ENCODE measurements around the gene TRMT112. TPM values are rescaled to one million over a fixed set of nuclear protein-coding genes. Genes with fewer than 3 reads are reported as not detected.

The TRMT112 gene
- total RNA-seq, 2 experiments from 2014 or later, result 282 to 293 TPM

DNA sequence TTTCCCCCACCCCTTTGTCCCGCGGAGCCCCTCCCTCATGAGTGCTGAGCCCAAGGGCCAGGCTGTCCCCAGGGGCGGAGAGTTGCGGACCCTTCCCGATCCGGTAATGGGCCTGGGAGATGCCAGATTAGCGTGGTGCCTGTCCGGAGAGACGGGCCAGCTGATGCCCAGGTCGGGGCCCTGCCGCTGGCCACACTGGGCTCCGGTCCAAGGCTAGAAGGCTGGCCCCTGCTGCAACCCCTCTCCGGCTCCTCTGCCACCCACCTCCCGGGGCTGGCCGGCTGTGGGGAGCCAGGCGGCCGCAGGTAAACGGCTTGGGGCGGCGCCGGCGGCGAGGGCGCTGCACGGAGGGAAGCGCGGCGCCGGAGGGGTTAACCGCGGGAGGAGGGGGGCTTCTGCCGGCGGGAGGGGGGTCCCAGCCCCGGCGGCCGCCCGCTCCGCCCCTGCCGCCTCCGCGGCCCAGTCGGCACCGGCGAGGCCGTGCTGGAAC lies 26.1 kb downstream of the TRMT112 start, which contains the start of gene KCNK4:
TSS of gene KCNK4 (plus strand) at position 41 of the 490 bp plus-strand sequence. CDS start 1,717 bp downstream, outside the sequence.
- POLR2A ChIA-PET, result no interaction called here
- CTCF ChIA-PET, result interaction anchor here (2.3 to 4.6 kb wide), 2 partner anchors 10 to 13 kb away, joined by 8 to 26 read pairs; no protein-coding TSS in a partner anchor

DNA sequence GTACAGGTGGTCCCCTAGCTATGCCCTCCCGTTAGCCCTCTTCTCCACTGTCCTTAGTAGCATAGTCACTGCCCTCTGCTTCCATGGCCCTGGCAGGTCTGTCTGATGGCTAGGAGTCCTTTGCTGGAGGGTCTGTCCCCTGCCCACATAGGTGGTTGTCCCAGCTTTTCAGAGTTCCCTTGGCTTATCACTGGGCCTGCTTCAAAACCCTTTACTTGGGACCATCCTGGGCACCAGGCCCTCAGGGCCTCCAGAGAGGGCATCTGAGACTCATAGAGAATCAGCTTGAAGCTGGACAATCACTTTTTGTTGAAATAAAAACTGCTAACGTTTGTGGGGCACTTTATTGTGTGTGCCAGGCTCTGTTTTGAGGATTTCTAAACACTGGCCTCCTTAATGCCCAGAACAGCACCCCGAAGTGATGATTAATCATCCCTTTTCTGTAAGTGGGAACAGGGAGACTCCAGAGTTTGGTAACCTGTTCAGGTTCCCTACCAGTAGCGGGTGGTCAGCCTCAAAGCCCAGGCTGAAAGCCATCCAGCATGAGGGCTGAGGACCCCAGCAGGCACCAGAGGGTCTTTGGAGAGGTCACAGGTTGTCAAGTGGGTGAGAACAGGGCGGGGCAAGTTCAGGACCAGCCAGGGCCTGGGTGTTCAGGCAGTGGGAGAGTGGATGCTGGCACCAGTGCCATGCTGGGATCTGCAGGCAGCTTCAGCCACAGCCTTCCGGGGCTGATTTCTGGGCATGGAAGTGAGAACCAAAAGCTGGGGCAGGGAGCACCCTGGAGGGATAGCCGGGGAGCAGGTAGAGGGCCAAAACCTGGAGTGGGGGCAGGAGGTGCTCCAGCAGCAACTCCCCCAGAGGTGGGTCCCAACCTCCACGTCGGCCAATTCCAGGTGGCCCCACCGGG lies 26.8 kb downstream of the TRMT112 start:
- ChIA-PET CTCF (interaction anchor here (1.3 to 4.6 kb wide), 4 partner anchors 10 to 40 kb away, joined by 4 to 26 read pairs (median 8); partner anchors contain the start of genes CATSPERZ and PLCB3), POLR2A (interaction anchor here (1.2 kb wide), 1 partner anchor 84 kb away, joined by 3 read pairs; the partner anchor contains the start of gene FERMT3)

DNA sequence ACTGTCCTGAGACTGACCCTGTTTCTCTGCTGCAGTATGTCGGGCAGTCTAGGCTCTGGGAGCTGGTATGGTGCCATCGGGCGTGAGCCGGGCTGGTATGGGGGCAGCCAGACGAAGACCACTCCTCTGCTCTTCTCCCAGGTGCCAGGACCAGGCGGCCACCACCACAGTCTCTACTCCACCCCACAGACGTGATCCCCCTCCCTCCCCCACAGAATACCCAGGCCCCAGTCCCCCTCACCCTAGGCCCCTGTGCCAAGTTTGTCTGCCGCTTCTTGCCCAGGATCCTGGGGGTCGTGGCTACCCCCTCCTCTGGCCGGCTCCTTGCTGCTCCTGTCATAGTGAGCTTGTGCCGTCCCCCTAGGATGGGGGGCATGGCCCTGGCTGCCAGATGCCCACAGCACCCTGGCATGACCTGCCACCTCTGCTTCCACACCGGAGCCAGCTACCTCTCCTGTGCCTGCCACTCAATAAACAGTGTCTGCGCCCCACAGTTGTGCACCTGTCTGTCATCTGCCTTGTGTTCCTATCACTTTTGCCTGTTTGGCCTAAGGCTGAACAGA lies 28.3 kb downstream of the TRMT112 start:
- POLR2A ChIA-PET, result interaction anchor here (1.2 kb wide), 1 partner anchor 82 kb away, joined by 3 read pairs; the partner anchor contains the start of gene FERMT3
- CTCF ChIA-PET, result interaction anchor here (0.5 to 2.5 kb wide), 6 partner anchors 12 to 600 kb away, joined by 3 to 11 read pairs (median 6); partner anchors contain the start of genes CATSPERZ and PLCB3

DNA sequence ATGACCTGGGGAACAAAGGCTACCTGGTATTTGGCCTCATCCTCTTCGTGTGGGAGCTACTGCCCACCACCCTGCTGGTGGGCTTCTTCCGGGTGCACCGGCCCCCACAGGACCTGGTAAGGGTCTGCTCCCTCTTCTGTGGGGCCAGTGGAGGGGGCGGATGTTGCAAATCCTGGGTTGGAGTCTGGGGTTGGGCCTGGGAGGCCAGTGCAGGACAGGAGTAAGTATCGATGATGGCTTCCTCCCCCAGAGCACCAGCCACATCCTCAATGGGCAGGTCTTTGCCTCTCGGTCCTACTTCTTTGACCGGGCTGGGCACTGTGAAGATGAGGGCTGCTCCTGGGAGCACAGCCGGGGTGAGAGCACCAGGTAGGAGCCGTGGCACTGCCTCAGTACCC lies 29.0 kb downstream of the TRMT112 start:
- CTCF ChIA-PET, result interaction anchor here (0.6 to 2.5 kb wide), 3 partner anchors 13 to 21 kb away, joined by 3 to 11 read pairs (median 3); no protein-coding TSS in a partner anchor

DNA sequence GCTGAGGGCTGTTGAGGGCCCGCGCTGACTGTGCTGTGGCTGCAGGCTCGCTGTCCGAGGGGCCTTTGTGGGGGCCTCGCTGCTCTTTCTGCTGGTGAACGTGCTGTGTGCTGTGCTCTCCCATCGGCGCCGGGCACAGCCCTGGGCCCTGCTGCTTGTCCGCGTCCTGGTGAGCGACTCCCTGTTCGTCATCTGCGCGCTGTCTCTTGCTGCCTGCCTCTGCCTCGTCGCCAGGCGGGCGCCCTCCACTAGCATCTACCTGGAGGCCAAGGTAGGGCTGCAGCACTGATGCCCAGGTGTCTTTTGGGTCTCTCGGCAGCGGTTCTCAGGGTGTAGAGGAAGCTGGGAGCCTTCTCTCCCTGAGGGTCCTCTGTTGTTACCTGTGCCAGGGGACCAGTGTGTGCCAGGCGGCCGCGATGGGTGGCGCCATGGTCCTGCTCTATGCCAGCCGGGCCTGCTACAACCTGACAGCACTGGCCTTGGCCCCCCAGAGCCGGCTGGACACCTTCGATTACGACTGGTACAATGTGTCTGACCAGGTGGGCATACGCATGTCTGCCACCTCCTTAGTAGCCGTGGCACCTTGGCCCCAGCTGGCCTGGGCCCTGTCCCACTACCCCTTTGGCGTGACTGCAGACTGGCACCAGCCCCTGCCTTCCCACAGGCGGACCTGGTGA lies 29.5 kb downstream of the TRMT112 start:
- ChIA-PET CTCF (interaction anchor here (0.7 to 2.5 kb wide), 3 partner anchors 13 to 17 kb away, joined by 3 to 11 read pairs (median 4); no protein-coding TSS in a partner anchor), POLR2A (no interaction called here)

More for the DNA sequence above, 29.0 kb downstream of the TRMT112 start:
- POLR2A ChIA-PET, result no interaction called here

DNA sequence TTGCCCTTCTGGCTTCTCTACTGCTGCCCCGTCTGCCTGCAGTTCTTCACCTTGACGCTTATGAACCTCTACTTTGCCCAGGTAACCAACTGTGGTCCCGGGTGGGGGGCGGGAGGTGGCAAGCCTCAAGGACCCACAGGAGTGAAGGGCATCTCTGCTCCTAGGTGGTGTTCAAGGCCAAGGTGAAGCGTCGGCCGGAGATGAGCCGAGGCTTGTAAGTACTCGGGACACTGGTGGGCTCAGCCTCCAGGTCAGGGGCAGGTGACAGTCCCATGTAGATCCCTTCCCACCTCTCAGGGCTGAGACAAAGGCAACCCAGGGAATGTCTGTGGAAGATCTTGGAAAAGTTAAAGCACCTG lies 30.6 kb downstream of the TRMT112 start:
- ChIA-PET POLR2A (no interaction called here), CTCF (interaction anchor here (0.9 to 2.5 kb wide), 3 partner anchors 14 to 18 kb away, joined by 3 to 11 read pairs (median 4); no protein-coding TSS in a partner anchor)

DNA sequence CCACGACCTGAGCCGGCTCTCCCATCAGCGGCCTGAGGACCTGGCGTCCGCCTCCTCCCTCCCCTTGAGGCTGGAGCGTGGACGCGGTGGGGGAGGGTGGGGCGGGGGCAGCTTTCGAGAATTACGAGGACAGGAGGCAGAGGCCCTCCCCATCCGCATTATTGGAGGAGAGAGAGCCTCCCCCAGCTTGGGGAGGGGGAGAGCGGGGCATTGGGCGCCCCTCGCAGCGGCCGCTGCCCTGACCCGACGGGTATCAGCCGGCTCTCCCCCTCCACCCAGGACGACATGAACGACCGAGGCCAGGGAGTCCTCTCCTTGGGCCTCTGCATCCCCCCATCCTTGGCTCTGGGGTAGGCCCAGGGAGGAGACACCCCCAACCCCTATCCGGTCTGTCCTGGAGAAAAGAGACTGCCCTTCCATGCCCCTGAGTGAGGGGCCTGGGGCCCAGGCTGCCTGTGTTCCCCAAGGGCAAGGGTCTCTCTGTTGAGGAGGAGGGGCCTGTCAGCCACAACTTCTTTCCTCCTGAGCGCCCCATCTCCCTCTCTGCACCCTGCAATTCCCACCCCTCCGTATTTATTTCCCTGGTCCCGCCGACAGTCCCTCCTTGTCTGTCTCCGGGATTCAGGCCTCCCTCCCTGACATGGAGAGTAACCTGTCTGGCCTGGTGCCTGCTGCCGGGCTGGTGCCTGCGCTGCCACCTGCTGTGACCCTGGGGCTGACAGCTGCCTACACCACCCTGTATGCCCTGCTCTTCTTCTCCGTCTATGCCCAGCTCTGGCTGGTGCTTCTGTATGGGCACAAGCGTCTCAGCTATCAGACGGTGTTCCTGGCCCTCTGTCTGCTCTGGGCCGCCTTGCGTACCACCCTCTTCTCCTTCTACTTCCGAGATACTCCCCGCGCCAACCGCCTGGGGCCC lies 31.2 kb downstream of the TRMT112 start:
- ChIA-PET POLR2A (interaction anchor here (0.9 to 3.3 kb wide), 2 partner anchors 16 to 18 kb away, joined by 3 to 20 read pairs; no protein-coding TSS in a partner anchor), CTCF (interaction anchor here (0.9 to 3.4 kb wide), 5 partner anchors 15 to 35 kb away, joined by 3 to 26 read pairs (median 8); partner anchors contain the start of genes CATSPERZ and PLCB3)

DNA sequence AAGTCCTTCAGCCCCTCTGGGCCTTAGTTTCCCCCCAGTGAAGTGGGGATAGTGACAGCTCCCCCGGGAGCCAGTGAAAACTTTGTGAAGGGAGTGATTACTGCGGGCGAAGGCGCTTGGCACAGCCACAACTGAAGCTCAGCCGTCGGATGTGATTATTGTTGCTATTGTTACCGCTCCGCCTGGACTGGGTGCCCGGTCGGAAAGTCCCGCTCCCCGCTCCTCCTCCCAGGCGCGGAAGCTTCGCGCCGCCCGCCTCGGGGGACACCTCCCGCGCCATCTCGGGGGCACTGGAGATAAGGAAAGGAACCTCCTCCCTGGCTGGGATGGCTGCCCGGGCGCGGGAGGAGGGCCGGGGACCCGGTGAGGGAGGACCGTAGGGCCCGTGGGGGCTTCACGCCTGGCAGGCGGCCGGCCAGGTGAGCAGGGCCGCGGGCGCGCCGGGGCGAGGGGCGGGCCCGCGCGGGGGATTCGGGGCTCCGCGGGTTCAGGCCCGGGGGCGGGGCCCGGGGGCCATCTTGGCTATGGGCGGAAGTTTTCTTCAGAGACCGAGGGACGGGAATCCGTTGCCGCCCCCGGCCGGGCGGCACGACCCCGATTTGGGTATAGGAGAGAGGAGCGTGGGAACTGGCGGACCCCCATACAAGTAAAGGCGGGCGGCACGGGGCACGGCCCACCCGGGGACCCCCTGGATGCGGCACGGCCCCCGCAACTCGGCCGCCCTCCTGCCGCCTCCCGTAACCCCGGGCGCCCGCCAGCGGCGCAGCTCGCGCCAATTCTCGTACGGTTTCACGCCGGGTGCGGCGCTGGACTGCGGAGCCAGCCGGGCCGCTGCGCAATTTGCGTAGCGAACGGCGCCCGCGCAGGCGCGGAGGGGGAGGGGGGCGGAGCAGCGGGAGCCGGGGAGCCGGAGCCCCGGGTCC lies 32.1 kb downstream of the TRMT112 start, which contains the start of gene GPR137:
TSS of gene GPR137 (plus strand) at position 887 of the 923 bp plus-strand sequence. CDS start 677 bp downstream, outside the sequence.
- ChIA-PET CTCF (interaction anchor here (1.7 to 3.4 kb wide), 3 partner anchors 16 to 34 kb away, joined by 8 to 26 read pairs (median 15); partner anchors contain the start of genes CATSPERZ and PLCB3), POLR2A (interaction anchor here (0.6 to 3.3 kb wide), 8 partner anchors 15 to 1444 kb away, joined by 3 to 20 read pairs (median 4); partner anchors contain the start of genes CATSPERZ, FERMT3, FKBP2 and TRMT112)

DNA sequence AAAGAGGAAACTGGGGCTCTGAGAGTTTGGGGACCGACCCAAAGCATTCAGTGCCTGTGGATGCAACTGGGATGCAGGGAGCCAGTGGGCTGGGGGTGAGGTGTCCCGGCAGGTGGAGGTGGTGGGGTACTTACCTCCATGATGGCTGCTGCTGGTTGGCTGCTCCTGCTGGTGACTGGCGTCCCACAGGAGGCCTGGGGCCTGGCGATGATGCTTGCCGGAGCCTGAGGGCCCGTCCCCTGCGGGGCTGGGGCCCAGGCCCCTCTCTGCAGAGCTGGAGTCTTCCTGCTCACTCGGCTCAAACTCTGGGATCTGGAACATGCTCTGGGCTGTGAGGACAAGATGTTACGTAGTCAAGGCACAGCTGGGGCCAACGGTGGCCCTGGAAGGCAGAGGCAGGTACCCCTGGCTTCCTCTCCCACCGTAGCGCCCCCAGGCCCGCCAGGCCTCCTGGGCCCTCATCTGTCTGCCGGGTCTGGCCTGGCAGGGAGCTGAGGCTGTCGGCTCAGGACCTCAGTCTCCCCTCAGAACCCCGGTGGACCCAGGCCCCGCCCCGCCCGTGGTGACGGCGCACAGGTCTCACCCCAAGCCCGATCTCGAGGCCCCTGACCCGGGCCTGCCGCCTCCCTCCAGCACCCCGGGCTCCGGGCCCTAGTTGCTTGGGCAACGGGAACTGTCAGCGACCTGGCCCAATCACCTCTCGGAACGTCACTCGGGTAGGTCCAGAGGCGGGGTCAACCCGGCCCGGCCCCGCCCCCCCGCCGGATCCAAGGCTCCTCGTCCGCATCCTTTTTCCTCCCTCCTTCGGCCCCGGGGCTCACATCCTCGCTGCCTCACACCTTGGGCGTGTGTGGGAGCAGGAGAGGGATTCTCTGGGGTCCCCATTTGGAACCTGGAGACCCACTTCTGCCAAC lies 33.1 kb downstream of the TRMT112 start, which contains the start of gene BAD:
TSS of gene BAD (minus strand) at position 618 of the 914 bp plus-strand sequence. CDS start at position 321, 297 bp downstream.
- ChIA-PET POLR2A (interaction anchor here (0.7 to 3.3 kb wide), 6 partner anchors 14 to 78 kb away, joined by 3 to 20 read pairs (median 4); partner anchors contain the start of genes CATSPERZ, FERMT3, FKBP2 and TRMT112), CTCF (interaction anchor here (0.6 to 3.4 kb wide), 6 partner anchors 11 to 33 kb away, joined by 3 to 26 read pairs (median 6); partner anchors contain the start of genes CATSPERZ and PLCB3)

DNA sequence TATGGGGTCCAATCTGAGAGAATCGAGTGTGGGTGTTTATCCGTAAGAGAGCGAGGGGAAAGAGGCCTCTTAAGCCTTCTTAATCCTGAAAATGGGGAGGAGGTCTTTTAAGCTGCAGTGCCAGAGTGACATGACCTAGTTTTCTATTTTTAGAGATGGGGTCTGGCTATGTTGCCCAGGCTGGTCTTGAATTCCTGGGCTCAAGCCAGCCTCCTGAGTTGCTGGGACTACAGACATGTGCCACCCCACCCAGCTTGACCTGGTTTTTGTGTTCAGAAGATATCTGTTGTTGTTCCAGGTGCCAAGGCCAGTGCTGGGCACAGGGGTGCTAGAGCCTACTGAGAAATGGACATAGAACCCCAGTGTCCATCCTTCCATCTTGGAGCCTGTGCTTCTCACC lies 34.3 kb downstream of the TRMT112 start:
- ChIA-PET CTCF (interaction anchor here (1.0 to 3.4 kb wide), 4 partner anchors 11 to 32 kb away, joined by 3 to 26 read pairs (median 6); partner anchors contain the start of gene PLCB3), POLR2A (interaction anchor here (3.3 kb wide), 1 partner anchor 13 kb away, joined by 20 read pairs; no protein-coding TSS in a partner anchor)

DNA sequence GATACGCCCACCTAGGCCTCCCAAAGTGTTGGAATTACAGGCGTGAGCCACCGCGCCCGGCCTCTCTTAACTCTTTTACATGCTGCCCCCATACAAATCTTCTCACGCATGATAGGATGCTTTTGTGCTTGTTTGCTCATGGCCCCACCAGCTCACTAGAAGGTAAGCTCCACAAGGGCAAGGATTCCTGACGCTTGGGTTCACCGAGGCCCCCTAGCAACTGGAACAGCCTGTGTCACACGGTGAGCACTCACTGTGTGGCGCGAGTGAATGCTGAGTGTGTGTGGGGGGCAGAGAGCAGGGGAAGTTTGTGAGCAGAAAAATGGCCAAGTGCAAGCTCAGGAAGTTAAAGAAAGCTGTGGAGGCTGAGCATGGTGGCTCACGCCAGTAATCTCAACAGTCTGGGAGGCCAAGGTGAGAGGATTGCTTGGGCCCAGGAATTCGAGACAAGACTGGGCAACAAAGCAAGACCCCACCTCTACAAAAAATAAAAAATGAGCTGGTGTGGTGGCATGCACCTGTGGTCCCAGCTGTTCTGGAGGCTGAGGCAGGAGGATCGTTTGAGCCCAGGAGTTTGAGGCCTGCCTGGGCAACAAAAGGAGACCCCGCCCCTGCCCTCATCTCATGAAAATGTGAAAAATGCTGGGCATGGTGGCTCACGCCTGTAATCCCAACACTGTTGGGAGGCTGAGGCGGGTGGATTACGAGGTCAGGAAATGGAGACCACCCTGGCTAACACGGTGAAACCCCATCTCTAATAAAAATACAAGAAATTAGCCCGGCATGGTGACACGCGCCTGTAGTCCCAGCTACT lies 35.2 kb downstream of the TRMT112 start:
- CTCF ChIA-PET, result interaction anchor here (1.9 to 3.4 kb wide), 3 partner anchors 10 to 22 kb away, joined by 5 to 26 read pairs (median 5); no protein-coding TSS in a partner anchor
- POLR2A ChIA-PET, result interaction anchor here (0.6 kb wide), 1 partner anchor 36 kb away, joined by 6 read pairs; no protein-coding TSS in a partner anchor

DNA sequence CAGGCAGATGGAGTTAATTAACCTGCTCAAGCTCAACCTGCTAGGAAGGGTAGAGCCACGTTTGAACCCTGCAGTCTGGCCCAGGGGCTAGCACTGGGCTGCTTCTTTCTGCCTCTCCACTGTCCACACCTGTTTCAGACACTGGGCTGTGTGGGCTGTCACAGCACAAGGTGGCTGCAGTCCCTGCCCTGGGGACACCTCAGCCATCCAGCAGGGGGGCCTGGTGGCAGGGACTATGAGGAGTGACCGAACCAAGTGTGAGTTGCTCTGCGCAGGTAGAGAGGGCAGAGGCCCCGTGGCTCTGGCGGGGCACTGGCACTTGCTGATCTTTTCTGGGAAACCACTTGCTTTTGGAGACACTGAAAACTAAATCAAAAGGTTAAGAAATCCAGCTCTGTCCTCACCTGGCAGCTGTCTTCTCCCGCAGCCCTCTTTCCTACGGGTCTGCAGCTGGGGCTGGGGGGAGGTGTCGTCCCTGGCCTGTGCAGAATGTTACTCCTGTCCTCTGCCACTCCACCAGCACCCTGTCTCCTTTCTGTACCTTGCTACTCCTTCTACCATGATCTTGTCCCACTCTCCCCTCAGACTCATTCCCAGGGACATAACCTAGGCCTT lies 38.7 kb downstream of the TRMT112 start:
- CTCF ChIA-PET, result interaction anchor here (1.1 kb wide), 1 partner anchor 25 kb away, joined by 4 read pairs; no protein-coding TSS in a partner anchor
- POLR2A ChIA-PET, result no interaction called here

DNA sequence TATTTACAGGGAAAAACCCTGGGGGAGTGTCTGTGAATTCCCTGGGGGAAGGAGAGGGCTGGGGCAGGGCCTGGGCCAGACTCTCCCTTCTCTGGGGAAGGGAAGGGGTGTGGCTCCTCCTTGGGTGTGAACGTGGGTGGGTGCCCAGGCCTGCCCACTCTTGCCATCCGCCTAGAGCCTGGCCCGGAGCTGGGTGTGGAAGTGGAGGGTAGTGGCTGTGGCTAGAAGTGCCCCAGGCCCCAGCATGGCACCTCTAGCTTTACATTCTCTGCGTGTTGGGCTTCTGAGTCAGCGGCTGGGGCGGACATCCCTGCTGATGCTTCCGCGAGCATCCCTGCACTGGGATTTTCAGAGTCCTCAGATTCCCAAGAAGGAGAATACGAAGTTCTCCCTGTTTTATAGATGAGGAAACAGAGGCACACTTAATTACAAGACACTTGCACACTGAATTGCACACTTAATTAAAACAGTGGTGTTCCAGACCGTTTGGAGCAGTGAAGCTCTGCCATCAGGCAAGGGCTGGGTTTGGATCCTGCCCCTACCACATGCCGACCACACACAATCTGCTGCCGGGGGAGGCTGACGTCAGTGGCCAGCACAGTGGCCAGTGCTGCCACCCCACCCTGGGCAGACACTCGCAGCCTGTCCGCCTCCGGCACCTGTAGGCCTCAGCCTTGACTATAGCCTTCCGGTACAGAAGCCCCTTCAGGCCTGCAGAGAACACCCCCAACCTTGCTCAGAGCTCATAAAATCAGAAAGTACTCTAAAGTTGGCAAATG lies 40.5 kb downstream of the TRMT112 start:
- ChIA-PET POLR2A (interaction anchor here (0.6 to 0.7 kb wide), 2 partner anchors 63 to 1481 kb away, joined by 3 to 4 read pairs; no protein-coding TSS in a partner anchor), CTCF (interaction anchor here (1.1 to 2.5 kb wide), 3 partner anchors 10 to 28 kb away, joined by 3 to 9 read pairs (median 4); no protein-coding TSS in a partner anchor)
